Thymus (tissue), 11 donors: ENCODE data around the gene TXNRD2. TPM values are rescaled to one million over a fixed set of nuclear protein-coding genes. Genes with fewer than 3 reads are reported as not detected.

Experiments
- DNase-seq, 9 donors: peaks; one replicate each; pipeline ENCODE4 v3.0.0-alpha.2; 2013; ENCODE audit warnings: low spot score in 9 of 9, low read depth in 6 of 9, missing footprints in 1 of 9
- H3K27ac ChIP-seq, 2 donors: one replicate each; pipeline ENCODE4 v1.5.1; 2013; ENCODE audit warnings: control low read depth in 1 of 2, low read depth in 1 of 2, low read length in 1 of 2, mild to moderate bottlenecking in 1 of 2, moderate library complexity in 1 of 2
- H3K27me3 ChIP-seq, 2 donors: one replicate each; pipeline ENCODE4 v1.5.1; 2013; ENCODE audit warnings: low read length in 1 of 2; ENCODE audit not compliant: control insufficient read depth in 2 of 2, insufficient read depth in 1 of 2
- H3K36me3 ChIP-seq, 2 donors: one replicate each; pipeline ENCODE4 v1.5.1; 2013; ENCODE audit warnings: low read length in 1 of 2, mild to moderate bottlenecking in 1 of 2, moderate library complexity in 1 of 2; ENCODE audit not compliant: control insufficient read depth in 2 of 2, insufficient read depth in 2 of 2
- H3K4me1 ChIP-seq, 2 donors: one replicate each; pipeline ENCODE4 v1.5.1; 2013; ENCODE audit warnings: low read length in 2 of 2; ENCODE audit not compliant: control insufficient read depth in 2 of 2, insufficient read depth in 2 of 2
- H3K4me3 ChIP-seq, 2 donors: one replicate each; pipeline ENCODE4 v1.5.1; 2013; ENCODE audit warnings: low read length in 2 of 2, control low read depth in 1 of 2, mild to moderate bottlenecking in 1 of 2
- H3K9me3 ChIP-seq, 2 donors: one replicate each; pipeline ENCODE4 v1.5.1; 2013; ENCODE audit warnings: low read length in 1 of 2, mild to moderate bottlenecking in 1 of 2; ENCODE audit not compliant: control insufficient read depth in 2 of 2, insufficient read depth in 1 of 2
- WGBS: extraction: QIAGEN DNeasy Blood & Tissue Kit; methylation state at CpG from one replicate; pipeline ENCODE4 v1.1.7; 2013; 5-methylcytosine and 5-hydroxymethylcytosine counted together
- polyA plus RNA-seq: library from polyadenylated mRNA; stranded (reverse); fragments of 200-250 nt; gene quantifications from one replicate; pipeline ENCODE4 v1.2.3, GENCODE V29; 2013
- total RNA-seq: library from RNA; stranded (reverse); fragments of 120-200 nt; gene quantifications from one replicate; pipeline ENCODE4 v1.2.4, GENCODE V29; 2013
- donor health status: healthy.

The TXNRD2 gene
- total and polyA plus RNA-seq, 2 donors, result 10.1 to 24.2 TPM

DNA sequence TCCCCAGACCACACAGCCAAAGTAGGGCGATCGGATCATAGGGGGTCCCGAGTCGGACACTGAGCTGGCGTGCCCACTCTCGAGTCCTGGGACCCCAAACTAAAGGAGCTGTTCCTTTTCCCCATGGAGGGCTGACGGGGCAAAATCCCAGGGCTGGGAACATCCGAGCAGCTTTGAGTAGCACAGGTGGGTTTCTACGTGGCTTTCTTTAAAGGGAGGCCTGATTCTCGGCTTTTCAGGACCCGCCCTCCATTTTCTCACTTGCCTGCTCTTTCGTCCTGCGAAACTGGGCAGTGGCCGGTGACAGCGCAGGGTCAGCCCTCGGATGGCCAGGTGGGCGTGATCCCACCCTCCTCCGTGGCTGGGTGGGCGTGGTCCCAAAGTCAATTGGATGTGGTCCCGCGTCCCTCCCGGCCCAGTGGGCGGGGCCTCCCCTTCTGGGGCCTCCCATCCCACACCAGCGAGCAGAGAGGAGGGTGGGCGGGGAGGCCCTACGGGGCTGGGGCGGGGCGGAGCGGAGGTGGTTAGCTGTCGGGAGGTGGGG lies 17.5 kb upstream of the TXNRD2 start:
- Histone ChIP-seq H3K27ac (peak overlapping the region in 1 of 2 donors; percentile 40), H3K4me1 (peaks cover 6 to 25% of the 10 kb centered on the region in 2 donors)

DNA sequence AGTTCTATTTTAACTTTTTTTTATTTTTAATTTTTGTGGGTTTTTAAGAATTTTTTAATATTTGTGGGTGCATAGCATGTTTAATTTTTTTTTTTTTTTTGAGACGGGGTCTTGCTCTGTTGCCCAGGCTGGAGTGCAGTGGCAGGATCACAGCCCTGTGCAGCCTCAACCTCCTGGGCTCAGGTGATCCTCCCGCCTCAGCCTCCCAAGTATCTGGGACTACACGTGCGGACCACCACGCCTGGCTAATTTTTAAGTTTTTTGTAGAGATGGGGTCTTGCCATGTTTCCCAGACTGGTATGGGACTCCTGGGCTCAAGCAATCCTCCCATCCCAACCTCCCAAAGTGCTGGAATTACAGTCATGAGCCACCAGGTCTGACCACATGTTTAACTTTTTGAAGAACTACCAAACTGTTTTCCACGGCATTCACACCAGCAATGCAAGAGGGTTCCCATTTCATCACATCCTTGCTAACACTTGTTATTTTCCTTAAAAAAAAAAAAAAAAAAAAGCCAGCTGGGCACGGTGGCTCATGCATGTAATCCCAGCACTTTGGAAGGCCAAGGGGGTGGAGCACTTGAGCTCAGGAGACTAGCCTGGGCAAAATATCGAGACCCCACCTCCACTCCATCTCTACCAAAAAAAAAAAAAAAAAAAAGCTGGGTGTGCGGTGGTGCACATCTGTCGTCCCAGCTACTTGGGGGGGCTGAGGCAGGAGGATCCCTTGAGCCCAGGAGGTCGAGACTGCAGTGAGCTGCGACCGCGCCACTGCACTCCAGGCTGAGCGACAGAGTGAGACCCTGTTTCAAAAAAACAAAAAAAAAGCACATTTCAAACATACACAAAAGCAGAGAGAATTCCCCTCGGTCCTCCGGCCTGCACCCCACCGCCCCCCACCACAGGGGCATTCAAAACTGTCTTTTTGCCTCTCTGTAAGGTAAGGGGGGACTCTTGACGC lies 16.7 kb upstream of the TXNRD2 start:
- H3K27ac ChIP-seq, result peak overlapping the region in 1 of 2 donors; percentile 40
- 96% methylated on average over 19 of the region's 19 CpGs for WGBS
- no peak for DNase-seq
- H3K4me3 ChIP-seq, result no peak overlapping the region
- H3K4me1 ChIP-seq, result peaks cover 6 to 33% of the 10 kb centered on the region in 2 donors
- H3K9me3 ChIP-seq, result peaks cover 0 to 9% of the 10 kb centered on the region in 2 donors
- H3K36me3 ChIP-seq, result peaks cover 3 to 19% of the 10 kb centered on the region in 2 donors
- no peaks in the 10 kb centered on the region for H3K27me3 ChIP-seq

More for the DNA sequence above, 17.5 kb upstream of the TXNRD2 start:
- H3K4me3 ChIP-seq, result peak overlapping the region in 1 of 2 donors; percentile 9
- no peaks in the 10 kb centered on the region for H3K27me3 ChIP-seq
- H3K36me3 ChIP-seq, result peaks cover 11 to 27% of the 10 kb centered on the region in 2 donors
- H3K9me3 ChIP-seq, result peaks cover 1% of the 10 kb centered on the region in 2 donors
- DNase-seq, result peak in 1 of 9 donors; percentile 45
- 89% methylated on average over 30 of the region's 30 CpGs for WGBS

DNA sequence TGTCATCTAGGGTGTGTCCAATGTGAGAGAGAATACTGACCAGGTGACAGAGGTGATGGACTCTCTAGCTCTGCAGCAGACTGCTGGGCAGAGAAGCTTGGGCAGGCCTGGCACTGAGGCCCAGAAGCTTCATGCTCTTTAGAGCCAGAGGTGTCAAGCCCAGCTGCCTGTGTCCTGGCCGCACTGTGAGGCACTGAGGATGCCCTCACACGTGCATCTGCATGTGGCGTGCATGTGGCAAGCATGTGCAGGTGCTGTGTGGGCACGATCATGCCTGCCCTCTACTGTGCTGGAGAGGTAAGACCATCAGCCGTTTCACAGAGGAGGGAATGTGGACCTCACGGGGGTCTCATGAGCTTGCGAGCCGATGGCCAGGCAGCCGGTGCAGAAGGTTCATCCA lies 15.8 kb upstream of the TXNRD2 start:
- Histone ChIP-seq H3K27ac (no peak overlapping the region), H3K4me3 (no peak overlapping the region), H3K4me1 (peaks cover 3 to 29% of the 10 kb centered on the region in 2 donors), H3K27me3 (no peaks in the 10 kb centered on the region), H3K36me3 (peaks cover 0 to 16% of the 10 kb centered on the region in 2 donors), H3K9me3 (peaks cover 0 to 9% of the 10 kb centered on the region in 2 donors)
- DNase-seq, result no peak
- 98% methylated on average over 9 of the region's 9 CpGs for WGBS

DNA sequence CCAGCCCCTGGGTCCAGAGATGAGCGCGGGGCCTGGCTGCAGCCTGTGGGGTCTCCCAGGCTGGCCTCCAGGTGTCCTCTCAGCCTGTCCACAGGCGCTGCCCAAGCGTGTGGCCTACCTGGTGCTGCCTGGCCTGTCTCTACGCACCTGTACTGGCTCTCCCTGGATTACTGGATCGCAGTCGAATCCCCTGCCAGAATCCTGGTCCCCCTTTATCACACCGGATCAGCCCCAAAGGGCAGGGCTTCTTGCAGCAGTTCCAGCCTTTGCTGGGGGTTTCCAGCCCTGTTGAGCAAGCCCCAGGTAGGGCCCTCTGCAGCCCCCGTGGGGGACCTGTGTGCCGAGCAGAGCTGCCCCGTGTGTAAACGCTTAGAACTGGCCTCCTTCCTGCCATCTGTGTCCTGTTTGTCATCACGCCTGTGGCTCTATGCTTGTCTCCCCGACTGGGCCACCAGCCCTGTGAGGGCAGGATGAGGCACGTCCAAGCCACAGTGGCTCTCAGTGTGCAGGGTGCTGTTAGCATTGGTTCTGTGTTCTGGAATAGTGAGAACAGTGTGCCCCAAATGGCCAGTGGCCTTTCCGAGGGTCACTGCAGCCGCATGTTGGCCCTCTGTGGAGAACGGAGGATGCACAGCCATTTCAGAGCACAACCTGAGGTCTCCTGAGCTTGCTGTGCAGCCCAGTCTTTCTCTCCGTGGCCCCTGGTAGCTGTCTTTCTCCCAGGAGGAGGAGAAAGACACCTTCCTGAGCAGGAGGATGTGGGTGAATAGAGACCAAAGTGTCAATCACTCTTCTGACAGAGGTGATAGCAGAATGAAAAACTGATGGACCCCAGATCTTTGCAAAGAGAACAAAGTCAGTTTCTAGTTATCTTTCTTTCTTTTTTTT lies 13.9 kb upstream of the TXNRD2 start:
- peaks cover 3 to 12% of the 10 kb centered on the region in 2 donors for H3K36me3 ChIP-seq
- WGBS, result 61% methylated on average over 19 of the region's 19 CpGs
- H3K4me1 ChIP-seq, result peaks cover 0 to 26% of the 10 kb centered on the region in 2 donors
- DNase-seq, result peak in 1 of 9 donors; percentile 28
- H3K27ac ChIP-seq, result no peak overlapping the region
- no peak overlapping the region for H3K4me3 ChIP-seq
- H3K27me3 ChIP-seq, result no peaks in the 10 kb centered on the region
- H3K9me3 ChIP-seq, result peaks cover 0 to 9% of the 10 kb centered on the region in 2 donors

DNA sequence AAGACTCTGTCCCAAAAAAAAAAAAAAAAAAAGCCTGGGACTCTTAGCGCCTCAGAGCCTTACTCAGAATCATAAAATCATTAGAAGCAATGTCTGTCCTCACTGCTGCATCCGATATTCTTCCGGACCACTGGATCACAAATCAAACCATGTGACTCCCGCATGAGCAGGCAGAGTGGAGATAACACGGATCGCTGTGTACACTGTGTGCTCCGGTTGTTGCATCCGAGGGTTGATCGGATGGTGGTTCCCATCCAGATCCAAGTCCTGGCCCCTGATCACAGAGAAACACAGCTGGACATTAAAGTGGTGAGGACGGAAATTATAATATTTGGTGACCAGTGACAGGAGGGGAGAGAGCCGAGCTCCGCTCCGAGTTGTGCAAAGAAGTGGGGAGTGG lies 9.7 kb upstream of the TXNRD2 start:
- peaks cover 9% of the 10 kb centered on the region in 2 donors for H3K36me3 ChIP-seq
- H3K27me3 ChIP-seq, result no peaks in the 10 kb centered on the region
- H3K9me3 ChIP-seq, result peaks cover 0 to 9% of the 10 kb centered on the region in 2 donors
- H3K27ac ChIP-seq, result no peak overlapping the region
- peaks cover 0 to 18% of the 10 kb centered on the region in 2 donors for H3K4me1 ChIP-seq
- 98% methylated on average over 13 of the region's 13 CpGs for WGBS
- no peak overlapping the region for H3K4me3 ChIP-seq
- DNase-seq, result no peak

DNA sequence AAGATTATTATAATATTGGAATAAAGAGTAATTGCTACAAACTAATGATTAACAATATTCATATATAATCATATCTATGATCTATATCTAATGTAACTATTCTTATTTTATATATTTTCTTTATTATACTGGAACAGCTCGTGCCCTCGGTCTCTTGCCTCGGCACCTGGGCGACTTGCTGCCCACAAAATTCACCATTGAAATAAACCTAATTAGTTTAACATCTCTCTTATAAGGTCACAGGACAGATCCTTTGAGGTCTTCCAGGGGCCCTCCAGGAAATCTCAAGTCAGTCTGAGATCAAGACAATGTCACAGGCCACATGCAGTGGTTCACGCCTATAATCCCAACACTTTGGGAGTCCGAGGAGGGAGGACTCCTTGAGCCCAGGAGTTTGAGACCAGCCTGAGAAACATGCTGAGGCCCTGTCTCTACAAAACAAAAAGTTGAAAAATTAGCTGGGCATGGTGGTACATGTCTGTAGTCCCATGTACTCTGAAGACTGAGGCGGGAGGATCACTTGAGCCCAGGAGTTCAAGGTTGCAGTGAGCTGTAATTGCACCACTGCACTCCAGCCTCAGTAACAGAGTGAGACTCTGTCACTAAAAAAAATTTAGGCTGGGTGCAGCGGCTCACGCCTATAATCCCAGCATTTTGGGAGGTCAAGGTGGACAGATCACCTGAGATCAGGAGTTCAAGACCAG lies 6.6 kb upstream of the TXNRD2 start:
- H3K4me1 ChIP-seq, result peaks cover 7 to 12% of the 10 kb centered on the region in 2 donors
- no peak for DNase-seq
- WGBS, result 96% methylated on average over 9 of the region's 9 CpGs

DNA sequence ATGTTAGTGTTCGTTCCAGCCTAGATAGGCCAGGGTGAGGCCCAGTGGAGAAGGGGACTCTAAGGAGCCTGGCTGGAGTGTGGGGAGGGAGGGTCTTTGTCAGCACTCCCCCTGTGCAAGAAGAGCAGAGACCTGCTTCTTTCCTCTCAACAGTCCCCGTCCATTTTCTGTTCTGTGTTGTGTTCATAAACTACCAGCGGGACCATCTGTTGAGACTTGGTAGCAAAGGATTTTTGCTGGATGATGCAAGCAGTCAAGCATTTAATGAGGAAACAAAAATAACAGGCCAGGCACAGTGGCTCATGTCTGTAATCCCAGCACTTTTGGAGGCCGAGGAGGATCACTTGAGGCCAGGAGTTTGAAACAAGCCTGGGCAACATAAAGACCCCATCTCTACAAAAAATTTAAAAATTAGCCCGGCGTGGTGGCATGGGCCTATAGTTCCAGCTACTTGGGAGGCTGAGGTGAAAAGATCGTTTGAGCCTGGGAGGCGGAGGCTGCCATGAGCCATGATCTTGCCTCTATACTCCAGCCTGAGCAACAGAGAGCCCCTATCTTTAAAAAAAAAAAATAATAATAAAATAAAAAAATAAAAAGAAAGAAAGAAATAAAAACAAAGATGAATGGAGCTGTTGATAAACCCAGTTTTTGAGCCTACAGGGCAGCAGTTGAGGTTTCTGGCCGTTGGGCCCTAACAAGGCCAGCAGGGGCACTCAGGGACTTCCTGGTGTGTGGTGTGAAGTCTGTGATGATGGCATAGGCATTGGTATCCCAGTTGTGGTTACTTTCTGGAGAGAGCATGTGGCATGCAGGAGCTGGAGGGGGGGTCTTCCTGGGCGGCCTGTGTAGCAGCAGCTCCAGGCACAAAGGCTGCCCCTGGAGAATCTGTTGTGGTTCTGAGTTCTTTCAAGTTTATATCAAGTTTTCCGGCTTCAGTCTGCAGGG lies 1.7 kb upstream of the TXNRD2 start:
- Histone ChIP-seq H3K27me3 (no peaks in the 10 kb centered on the region), H3K9me3 (no peaks in the 10 kb centered on the region), H3K4me3 (peak overlapping the region; percentile 74 to 79), H3K27ac (peak overlapping the region; percentile 74 to 82), H3K36me3 (peaks cover 0 to 3% of the 10 kb centered on the region in 2 donors), H3K4me1 (peaks cover 25 to 31% of the 10 kb centered on the region in 2 donors)
- DNase-seq, result peak in 1 of 9 donors; percentile 42
- WGBS, result 54% methylated on average over 11 of the region's 11 CpGs

More for the DNA sequence above, 6.6 kb upstream of the TXNRD2 start:
- peaks cover 6 to 9% of the 10 kb centered on the region in 2 donors for H3K36me3 ChIP-seq
- H3K27ac ChIP-seq, result no peak overlapping the region
- no peaks in the 10 kb centered on the region for H3K27me3 ChIP-seq
- no peaks in the 10 kb centered on the region for H3K9me3 ChIP-seq
- no peak overlapping the region for H3K4me3 ChIP-seq
